Measurements from ENCODE around the gene ZNF695. TPM values are rescaled to one million over a fixed set of nuclear protein-coding genes. Genes with fewer than 3 reads are reported as not detected.
"Not testable (repeated sequence)": the region's sequence is repeated elsewhere in the genome, so short reads cannot be mapped to it uniquely, and the experiment has no call there.

Gene ZNF695
- total RNA-seq, 2 experiments from 2014 or later, result 9.8 to 13.7 TPM

DNA sequence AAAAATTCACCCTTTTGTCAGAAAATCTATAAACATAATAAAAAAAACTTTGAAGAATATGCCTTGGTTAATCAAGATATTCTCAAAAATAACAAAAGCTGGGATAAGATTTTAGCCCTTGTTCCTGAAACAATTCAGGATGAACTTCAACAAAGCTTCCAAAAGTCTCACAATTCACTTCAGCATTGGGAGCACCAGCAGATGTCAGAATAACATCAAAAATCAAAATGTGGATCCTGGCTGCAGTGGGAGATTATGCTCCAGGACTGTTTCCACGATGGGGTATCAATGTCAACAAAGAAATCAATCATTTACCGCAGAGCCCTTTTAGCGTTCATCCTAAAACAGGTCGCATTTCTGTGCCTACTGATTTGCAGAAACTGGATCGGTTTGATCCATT lies 35.5 kb upstream of the ZNF695 start:
- CTCF ChIA-PET (ENCODE audit: unreplicated experiment), result no interaction called here
- Histone ChIP-seq H3K4me3 (ENCODE audit: low read depth, low read length, poor library complexity, severe bottlenecking) (no peak overlapping the region), H3K9me3 (ENCODE audit: low read length) (peaks cover 75% of the 10 kb centered on the region), H4K20me1 (ENCODE audit: insufficient read depth, low read length) (no peaks in the 10 kb centered on the region), H3K4me1 (ENCODE audit: insufficient read depth, low read length, poor library complexity, severe bottlenecking) (no peaks in the 10 kb centered on the region), H2AFZ (ENCODE audit: low read length) (no peak overlapping the region), H3K4me2 (ENCODE audit: low read length) (no peak overlapping the region), H3K79me2 (ENCODE audit: insufficient read depth, low read depth, low read length) (peaks cover 10% of the 10 kb centered on the region), H3K9me2 (ENCODE audit: insufficient read depth, low read length) (no peaks in the 10 kb centered on the region), H3K27ac (ENCODE audit: low read depth, low read length, poor library complexity, severe bottlenecking) (no peak overlapping the region), H3K36me3 (ENCODE audit: insufficient read depth, low read length) (peaks cover 46% of the 10 kb centered on the region)
- TF ChIP-seq EZH2phosphoT487 (IDR thresholded peaks at IDR 0.05; ENCODE audit: borderline replicate concordance, low read depth, low read length), result no peak
- TF ChIP-seq, protein P1, sequence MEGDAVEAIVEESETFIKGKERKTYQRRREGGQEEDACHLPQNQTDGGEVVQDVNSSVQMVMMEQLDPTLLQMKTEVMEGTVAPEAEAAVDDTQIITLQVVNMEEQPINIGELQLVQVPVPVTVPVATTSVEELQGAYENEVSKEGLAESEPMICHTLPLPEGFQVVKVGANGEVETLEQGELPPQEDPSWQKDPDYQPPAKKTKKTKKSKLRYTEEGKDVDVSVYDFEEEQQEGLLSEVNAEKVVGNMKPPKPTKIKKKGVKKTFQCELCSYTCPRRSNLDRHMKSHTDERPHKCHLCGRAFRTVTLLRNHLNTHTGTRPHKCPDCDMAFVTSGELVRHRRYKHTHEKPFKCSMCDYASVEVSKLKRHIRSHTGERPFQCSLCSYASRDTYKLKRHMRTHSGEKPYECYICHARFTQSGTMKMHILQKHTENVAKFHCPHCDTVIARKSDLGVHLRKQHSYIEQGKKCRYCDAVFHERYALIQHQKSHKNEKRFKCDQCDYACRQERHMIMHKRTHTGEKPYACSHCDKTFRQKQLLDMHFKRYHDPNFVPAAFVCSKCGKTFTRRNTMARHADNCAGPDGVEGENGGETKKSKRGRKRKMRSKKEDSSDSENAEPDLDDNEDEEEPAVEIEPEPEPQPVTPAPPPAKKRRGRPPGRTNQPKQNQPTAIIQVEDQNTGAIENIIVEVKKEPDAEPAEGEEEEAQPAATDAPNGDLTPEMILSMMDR (conservative IDR thresholded peaks at IDR 0.05; ENCODE audit: low read length), result no peak
- intact Hi-C loops (cut with micrococcal nuclease; ENCODE audit: unreplicated experiment), result no loop called here
- no peak for DNase-seq (ENCODE audit: low spot score)
- BruUV-seq (replicated peaks), result no TSS peak
- POLR2A ChIA-PET, result no interaction called here

DNA sequence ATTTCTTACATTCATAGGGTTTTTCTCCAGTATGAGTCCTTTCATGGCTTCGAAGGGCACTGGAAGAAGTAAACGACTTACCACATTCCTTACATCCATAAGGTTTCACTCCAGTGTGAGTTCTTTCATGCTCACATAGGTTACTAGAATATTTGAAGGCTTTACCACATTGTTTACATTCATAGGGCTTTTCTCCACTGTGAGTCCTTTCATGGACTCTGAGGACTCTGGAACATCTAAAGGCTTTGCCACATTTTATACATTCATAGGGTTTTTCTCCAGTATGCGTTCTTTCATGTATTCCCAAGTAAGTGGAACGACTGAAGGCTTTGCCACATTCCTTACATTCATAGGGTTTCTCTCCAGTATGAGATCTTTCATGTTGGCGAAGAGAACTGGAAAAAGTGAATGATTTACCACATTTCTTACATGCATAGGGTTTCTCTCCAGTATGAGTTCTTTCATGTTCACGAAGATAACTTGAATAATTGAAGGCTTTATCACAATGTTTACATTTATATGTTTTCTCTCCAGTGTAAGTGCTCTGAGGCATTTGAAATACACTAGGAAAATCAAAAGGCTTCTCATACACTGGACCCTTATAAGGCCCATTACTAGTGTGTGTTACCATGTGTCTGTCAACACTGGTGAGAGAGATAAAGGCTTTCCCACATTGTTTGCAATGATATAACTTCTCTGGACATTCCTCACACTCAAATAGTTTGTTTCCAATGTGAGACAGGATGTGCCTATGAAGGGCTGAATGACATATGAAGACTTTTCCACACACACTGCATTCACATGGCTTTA lies 29.9 kb upstream of the ZNF695 start:
- Histone ChIP-seq H2AFZ (ENCODE audit: low read length) (no peak overlapping the region), H3K4me1 (ENCODE audit: insufficient read depth, low read length, poor library complexity, severe bottlenecking) (no peaks in the 10 kb centered on the region), H4K20me1 (ENCODE audit: insufficient read depth, low read length) (no peaks in the 10 kb centered on the region), H3K9me2 (ENCODE audit: insufficient read depth, low read length) (no peaks in the 10 kb centered on the region), H3K4me2 (ENCODE audit: low read length) (no peak overlapping the region), H3K27ac (ENCODE audit: low read depth, low read length, poor library complexity, severe bottlenecking) (no peak overlapping the region), H3K9me3 (ENCODE audit: low read length) (peaks cover 82% of the 10 kb centered on the region), H3K4me3 (ENCODE audit: low read depth, low read length, poor library complexity, severe bottlenecking) (no peak overlapping the region), H3K79me2 (ENCODE audit: insufficient read depth, low read depth, low read length) (peaks cover 5% of the 10 kb centered on the region), H3K36me3 (ENCODE audit: insufficient read depth, low read length) (peaks cover 67% of the 10 kb centered on the region)
- CTCF ChIA-PET (ENCODE audit: unreplicated experiment), result no interaction called here
- POLR2A ChIA-PET, result no interaction called here
- intact Hi-C loops (cut with micrococcal nuclease; ENCODE audit: unreplicated experiment), result no loop called here
- no TSS peak for BruUV-seq (replicated peaks)
- DNase-seq (ENCODE audit: low spot score), result no peak
- TF ChIP-seq, protein P1 (conservative IDR thresholded peaks at IDR 0.05; ENCODE audit: low read length), result no peak
- TF ChIP-seq EZH2phosphoT487 (IDR thresholded peaks at IDR 0.05; ENCODE audit: borderline replicate concordance, low read depth, low read length), result no peak

DNA sequence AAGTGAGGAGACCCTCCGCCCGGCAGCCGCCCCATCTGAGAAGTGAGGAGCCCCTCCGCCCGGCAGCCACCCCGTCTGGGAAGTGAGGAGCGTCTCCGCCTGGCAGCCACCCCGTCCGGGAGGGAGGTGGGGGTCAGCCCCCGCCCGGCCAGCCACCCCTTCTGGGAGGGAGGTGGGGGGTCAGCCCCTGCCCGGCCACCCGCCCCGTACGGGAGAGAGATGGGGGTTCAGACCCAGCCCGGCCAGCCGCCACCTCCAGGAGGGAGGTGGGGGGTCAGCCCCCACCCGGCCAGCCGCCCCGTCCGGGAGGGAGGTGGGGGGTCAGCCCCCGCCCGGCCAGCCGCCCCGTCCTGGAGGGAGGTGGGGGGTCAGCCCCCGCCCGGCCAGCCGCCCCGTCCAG lies 24.4 kb upstream of the ZNF695 start:
- intact Hi-C loops (cut with micrococcal nuclease; ENCODE audit: unreplicated experiment); H3K4me1 ChIP-seq (ENCODE audit: insufficient read depth, low read length, poor library complexity, severe bottlenecking); POLR2A ChIA-PET; CTCF ChIA-PET (ENCODE audit: unreplicated experiment); H4K20me1 ChIP-seq (ENCODE audit: insufficient read depth, low read length); H3K79me2 ChIP-seq (ENCODE audit: insufficient read depth, low read depth, low read length); H3K27ac ChIP-seq (ENCODE audit: low read depth, low read length, poor library complexity, severe bottlenecking); BruUV-seq (replicated peaks); H3K9me2 ChIP-seq (ENCODE audit: insufficient read depth, low read length); H3K4me3 ChIP-seq (ENCODE audit: low read depth, low read length, poor library complexity, severe bottlenecking); DNase-seq (ENCODE audit: low spot score); H3K4me2 ChIP-seq (ENCODE audit: low read length); H2AFZ ChIP-seq (ENCODE audit: low read length): not testable (repeated sequence)
- peaks cover 30% of the 10 kb centered on the region for H3K36me3 ChIP-seq (ENCODE audit: insufficient read depth, low read length)
- H3K9me3 ChIP-seq (ENCODE audit: low read length), result peaks cover 43% of the 10 kb centered on the region

DNA sequence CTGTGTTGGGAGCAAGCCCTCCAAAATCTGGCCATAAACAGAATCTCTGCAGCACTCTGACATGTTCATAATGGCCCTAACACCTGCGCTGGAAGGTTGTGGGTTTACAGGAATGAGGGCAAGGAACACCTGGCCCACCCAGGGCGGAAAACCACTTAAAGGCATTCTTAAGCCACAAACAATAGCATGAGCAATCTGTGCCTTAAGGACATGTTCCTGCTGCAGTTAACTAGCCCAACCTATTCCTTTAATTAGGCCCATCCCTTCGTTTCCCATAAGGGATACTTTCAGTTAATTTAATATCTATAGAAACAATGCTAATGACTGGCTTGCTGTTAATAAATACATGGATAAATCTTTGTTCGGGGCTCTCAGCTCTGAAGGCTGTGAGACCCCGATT lies 16.8 kb upstream of the ZNF695 start:
- H3K9me3 ChIP-seq (ENCODE audit: low read length); H4K20me1 ChIP-seq (ENCODE audit: insufficient read depth, low read length); DNase-seq (ENCODE audit: low spot score); H3K27ac ChIP-seq (ENCODE audit: low read depth, low read length, poor library complexity, severe bottlenecking); H3K9me2 ChIP-seq (ENCODE audit: insufficient read depth, low read length); H2AFZ ChIP-seq (ENCODE audit: low read length); H3K79me2 ChIP-seq (ENCODE audit: insufficient read depth, low read depth, low read length); CTCF ChIA-PET (ENCODE audit: unreplicated experiment); intact Hi-C loops (cut with micrococcal nuclease; ENCODE audit: unreplicated experiment); BruUV-seq (replicated peaks); H3K4me2 ChIP-seq (ENCODE audit: low read length); H3K4me3 ChIP-seq (ENCODE audit: low read depth, low read length, poor library complexity, severe bottlenecking); H3K36me3 ChIP-seq (ENCODE audit: insufficient read depth, low read length); H3K4me1 ChIP-seq (ENCODE audit: insufficient read depth, low read length, poor library complexity, severe bottlenecking): not testable (repeated sequence)
- POLR2A ChIA-PET, result interaction anchor here (0.9 kb wide), 1 partner anchor 189 kb away, joined by 3 read pairs; no protein-coding TSS in a partner anchor

Measured in OCI-LY7 (cell line).